BJ (cell line): Measurements from ENCODE around the gene AGAP1. TPM values are rescaled to one million over a fixed set of nuclear protein-coding genes. Genes with fewer than 3 reads are reported as not detected.

Experiments
- CTCF ChIA-PET: fragments of 350-600 bp; formaldehyde crosslinking; extraction: SDS; loops from one replicate; lab custom pipeline; 2021; ENCODE audit warnings: antibody characterized with exemption, inconsistent platforms; lab: Yijun Ruan, JAX
- POLR2A ChIA-PET: fragments of 300-600 bp; sonication (Branson Sonifier 250); formaldehyde crosslinking; extraction: SDS; loops from one replicate; lab custom pipeline; 2021; ENCODE audit warnings: antibody characterized with exemption; lab: Charles Lee
- DNase-seq: peaks from one replicate; pipeline ENCODE4 v3.0.0-alpha.2; 2011; ENCODE audit warnings: low read depth
- H3K27me3 ChIP-seq: 2 replicates; pipeline ENCODE4 v1.6.0; 2011; ENCODE audit warnings: low read length; ENCODE audit not compliant: control insufficient read depth, insufficient read depth
- H3K36me3 ChIP-seq: 2 replicates; pipeline ENCODE4 v1.5.1; 2011; ENCODE audit warnings: low read length; ENCODE audit not compliant: control insufficient read depth, insufficient read depth
- H3K4me3 ChIP-seq: 2 replicates; pipeline ENCODE4 v1.5.1; 2011; ENCODE audit warnings: low read depth, mild to moderate bottlenecking, control low read depth, low read length
- polyA plus RNA-seq: library from polyadenylated mRNA; depleted of rRNA; stranded (reverse); fragments of >200 nt; gene quantifications from 2 replicates; pipeline ENCODE4 v1.2.3, GENCODE V29; 2011
- TF ChIP-seq, protein P1 (sequence below): IDR thresholded peaks from 2 replicates; pipeline ENCODE4 v1.5.1; 2011; ENCODE audit warnings: low read depth, mild to moderate bottlenecking, control low read depth, inconsistent platforms, low read length, moderate library complexity; ENCODE audit not compliant: insufficient read depth

Gene AGAP1
- polyA plus RNA-seq, 1 experiment = 14.9 TPM

DNA sequence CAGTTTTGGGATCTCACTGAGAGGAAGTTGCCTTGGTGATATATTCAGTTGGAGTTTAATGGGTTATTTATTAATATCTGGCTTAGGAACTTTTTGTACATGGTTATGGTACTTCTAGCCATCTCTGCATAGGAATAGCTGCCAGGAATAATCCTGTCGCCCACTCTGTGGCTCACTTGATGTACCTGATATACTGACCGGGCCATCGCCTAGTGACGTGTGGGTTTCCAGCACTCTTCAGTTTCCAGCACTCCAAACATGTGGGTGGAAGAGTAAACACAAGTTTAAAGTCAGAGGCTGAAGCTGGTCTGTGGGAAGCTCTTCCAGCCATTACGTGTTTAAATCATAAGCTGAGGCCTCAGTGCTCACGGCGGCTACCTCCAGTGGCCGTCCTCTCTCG is 44.3 kb upstream of the AGAP1 start:
- no peak overlapping the region for H3K4me3 ChIP-seq
- no peaks in the 10 kb centered on the region for H3K27me3 ChIP-seq
- CTCF ChIA-PET = no interaction called here
- TF ChIP-seq, protein P1, sequence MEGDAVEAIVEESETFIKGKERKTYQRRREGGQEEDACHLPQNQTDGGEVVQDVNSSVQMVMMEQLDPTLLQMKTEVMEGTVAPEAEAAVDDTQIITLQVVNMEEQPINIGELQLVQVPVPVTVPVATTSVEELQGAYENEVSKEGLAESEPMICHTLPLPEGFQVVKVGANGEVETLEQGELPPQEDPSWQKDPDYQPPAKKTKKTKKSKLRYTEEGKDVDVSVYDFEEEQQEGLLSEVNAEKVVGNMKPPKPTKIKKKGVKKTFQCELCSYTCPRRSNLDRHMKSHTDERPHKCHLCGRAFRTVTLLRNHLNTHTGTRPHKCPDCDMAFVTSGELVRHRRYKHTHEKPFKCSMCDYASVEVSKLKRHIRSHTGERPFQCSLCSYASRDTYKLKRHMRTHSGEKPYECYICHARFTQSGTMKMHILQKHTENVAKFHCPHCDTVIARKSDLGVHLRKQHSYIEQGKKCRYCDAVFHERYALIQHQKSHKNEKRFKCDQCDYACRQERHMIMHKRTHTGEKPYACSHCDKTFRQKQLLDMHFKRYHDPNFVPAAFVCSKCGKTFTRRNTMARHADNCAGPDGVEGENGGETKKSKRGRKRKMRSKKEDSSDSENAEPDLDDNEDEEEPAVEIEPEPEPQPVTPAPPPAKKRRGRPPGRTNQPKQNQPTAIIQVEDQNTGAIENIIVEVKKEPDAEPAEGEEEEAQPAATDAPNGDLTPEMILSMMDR = no peak
- no peak for DNase-seq
- POLR2A ChIA-PET = no interaction called here
- H3K36me3 ChIP-seq = no peaks in the 10 kb centered on the region

DNA sequence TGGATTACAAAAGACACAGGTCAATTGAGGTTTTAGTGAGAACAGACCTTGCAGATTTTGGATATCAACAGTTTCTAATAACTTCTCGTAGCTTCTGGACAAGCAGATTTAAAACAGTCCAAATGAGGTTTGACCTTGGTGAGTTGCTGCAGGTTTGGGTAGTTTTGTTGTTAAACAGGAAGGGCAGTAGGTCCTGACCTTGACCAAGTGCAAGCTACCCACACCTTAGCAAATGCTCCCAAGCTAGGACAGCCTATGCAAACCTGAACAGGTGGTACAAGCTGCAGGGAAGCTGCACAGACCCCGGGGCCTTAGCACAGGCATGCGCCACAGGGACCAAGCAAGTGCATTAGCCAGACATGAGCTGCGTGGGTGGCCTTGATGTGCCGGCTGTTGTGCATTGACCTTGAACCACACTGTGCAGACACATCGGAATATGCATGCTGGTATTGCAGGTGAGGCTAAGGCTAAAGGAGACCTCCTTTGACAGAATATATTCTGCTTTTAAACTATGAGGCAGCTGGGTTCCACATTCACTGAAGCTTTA is 40.2 kb upstream of the AGAP1 start:
- ChIA-PET CTCF (interaction anchor here (0.8 to 1.5 kb wide), 2 partner anchors 12 to 140 kb away, joined by 3 read pairs; no protein-coding TSS in a partner anchor), POLR2A (no interaction called here)
- TF ChIP-seq, protein P1 = no peak
- H3K27me3 ChIP-seq = 0 out of 2 replicates have a peak, but pooled peaks cover 2% of the 10 kb centered on the region
- H3K4me3 ChIP-seq = no peak overlapping the region
- no peaks in the 10 kb centered on the region for H3K36me3 ChIP-seq
- DNase-seq = no peak

DNA sequence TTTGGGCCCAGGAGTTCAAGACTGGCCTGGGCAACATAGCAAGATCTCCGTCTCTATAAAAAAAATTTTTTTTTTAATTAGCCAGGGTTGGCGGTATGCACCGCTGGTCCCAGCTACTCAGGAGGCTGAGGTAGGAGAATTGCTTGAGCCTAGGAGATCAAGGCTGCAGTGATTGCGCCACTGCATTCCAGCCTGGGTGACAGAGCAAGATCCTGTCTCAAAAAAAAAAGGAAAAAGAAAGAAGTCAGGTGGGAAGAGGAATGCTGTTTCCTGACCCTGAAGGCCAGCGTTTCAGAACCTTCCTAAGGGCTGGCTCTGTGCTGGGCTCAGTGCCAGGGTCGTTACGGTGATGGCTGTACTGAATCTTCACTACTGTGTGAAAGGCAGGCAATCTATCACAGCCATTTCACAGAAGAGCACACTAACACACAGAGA is 35.0 kb upstream of the AGAP1 start:
- TF ChIP-seq, protein P1 = no peak
- CTCF ChIA-PET = interaction anchor here (1.1 kb wide), 1 partner anchor 17 kb away, joined by 3 read pairs; no protein-coding TSS in a partner anchor
- Histone ChIP-seq H3K4me3 (no peak overlapping the region), H3K27me3 (0 out of 2 replicates have a peak, but pooled peaks cover 2% of the 10 kb centered on the region), H3K36me3 (no peaks in the 10 kb centered on the region)
- POLR2A ChIA-PET = no interaction called here
- DNase-seq = no peak

DNA sequence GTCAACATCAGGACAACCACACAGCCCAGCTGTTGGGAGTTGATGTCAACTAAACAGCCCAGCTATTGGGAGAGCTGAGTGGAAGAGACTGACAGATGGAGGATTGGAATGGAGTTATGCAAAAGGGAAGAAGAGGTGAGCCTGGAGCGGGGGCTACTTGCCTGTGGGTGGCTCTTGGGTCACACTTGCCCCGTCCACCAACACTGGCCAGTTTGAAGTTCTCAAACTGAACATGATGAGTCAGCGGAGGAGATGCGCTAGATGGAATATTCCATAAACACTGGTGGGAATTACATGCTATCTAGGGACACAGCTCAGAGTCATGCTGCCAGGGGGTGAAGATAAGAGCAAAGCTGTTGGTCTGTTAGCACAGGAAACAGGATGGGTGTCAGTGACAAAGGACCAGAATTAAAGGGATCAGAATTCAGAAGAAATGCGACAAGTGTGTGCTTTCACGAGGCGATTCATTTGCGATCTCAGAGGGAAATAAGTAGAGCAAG is 33.2 kb upstream of the AGAP1 start:
- CTCF ChIA-PET = interaction anchor here (0.8 kb wide), 1 partner anchor 306 kb away, joined by 3 read pairs; no protein-coding TSS in a partner anchor
- 0 out of 2 replicates have a peak, but pooled peaks cover 2% of the 10 kb centered on the region for H3K27me3 ChIP-seq
- DNase-seq = no peak
- no peak overlapping the region for H3K4me3 ChIP-seq
- TF ChIP-seq, protein P1 = no peak
- POLR2A ChIA-PET = no interaction called here
- H3K36me3 ChIP-seq = no peaks in the 10 kb centered on the region

DNA sequence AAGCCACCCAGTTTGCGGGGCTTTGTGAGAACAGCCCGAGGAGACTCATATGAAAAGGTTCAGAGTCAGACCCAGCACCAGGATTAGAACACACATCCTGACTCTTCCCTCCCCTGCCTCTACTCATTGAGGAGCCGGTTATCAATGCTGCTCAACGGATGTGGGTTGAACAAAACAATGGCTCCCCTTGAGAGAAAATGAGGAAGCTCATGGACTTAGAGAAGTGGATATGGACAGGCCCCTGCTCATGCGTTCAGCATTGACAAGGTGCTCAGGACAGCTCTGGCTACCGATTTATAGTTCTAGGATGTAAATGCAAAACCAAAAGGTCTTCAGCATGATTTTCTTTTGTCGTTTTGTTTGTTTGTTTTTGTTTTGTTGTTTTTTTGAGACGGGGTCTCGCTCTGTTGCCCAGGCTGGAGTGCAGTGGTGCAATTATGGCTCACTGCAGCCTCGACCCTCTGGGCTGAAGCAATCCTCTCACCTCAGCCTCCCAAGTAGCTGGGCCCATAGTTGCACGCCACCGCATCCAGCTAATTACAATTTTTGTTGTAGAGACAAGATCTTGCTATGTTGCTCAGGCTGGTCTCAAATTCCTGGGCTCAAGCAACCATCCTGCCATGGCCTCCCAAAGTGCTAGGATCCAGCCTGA is 32.0 kb upstream of the AGAP1 start:
- Histone ChIP-seq H3K27me3 (0 out of 2 replicates have a peak, but pooled peaks cover 2% of the 10 kb centered on the region), H3K36me3 (no peaks in the 10 kb centered on the region), H3K4me3 (no peak overlapping the region)
- ChIA-PET CTCF (interaction anchor here (0.7 to 0.9 kb wide), 2 partner anchors 14 to 104 kb away, joined by 3 read pairs; no protein-coding TSS in a partner anchor), POLR2A (no interaction called here)
- TF ChIP-seq, protein P1 = no peak
- DNase-seq = no peak
